IPS-11a (cell line): ENCODE data around the gene ACE.

Experiments used
- H3K4me3 ChIP-seq: one replicate; pipeline ENCODE4 v1.5.1; 2013; ENCODE audit warnings: low read depth, low read length, control low read depth

ACE gene

DNA sequence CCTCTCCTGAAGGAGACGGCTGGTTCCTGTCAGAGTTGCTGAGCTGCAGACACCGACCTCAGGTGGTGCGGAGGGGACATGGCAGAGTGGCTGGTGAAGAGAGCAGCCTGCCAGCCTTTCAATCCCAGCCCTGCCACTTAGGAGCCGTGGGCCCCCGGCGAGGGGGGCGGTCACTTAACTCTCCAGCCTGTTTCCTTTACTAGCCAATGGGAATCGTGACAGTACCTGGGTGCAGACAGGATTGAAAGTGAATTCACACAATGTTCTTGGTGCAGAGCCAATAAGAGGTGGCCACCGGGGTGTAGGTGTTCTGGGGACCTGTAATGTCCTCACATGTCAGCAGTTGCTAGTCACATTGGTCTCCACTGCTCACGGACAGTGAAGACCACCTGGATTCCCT is 13.5 kb downstream of the ACE start:
- H3K4me3 ChIP-seq = no peak overlapping the region

- H3K4me3 ChIP-seq = no peak overlapping the region
These were observed 14.1 kb downstream of the ACE start for GRCh38 chr17:63490858-63491400.

- H3K4me3 ChIP-seq = no peak overlapping the region
These were observed 14.6 kb downstream of the ACE start for GRCh38 chr17:63491413-63491812.

DNA sequence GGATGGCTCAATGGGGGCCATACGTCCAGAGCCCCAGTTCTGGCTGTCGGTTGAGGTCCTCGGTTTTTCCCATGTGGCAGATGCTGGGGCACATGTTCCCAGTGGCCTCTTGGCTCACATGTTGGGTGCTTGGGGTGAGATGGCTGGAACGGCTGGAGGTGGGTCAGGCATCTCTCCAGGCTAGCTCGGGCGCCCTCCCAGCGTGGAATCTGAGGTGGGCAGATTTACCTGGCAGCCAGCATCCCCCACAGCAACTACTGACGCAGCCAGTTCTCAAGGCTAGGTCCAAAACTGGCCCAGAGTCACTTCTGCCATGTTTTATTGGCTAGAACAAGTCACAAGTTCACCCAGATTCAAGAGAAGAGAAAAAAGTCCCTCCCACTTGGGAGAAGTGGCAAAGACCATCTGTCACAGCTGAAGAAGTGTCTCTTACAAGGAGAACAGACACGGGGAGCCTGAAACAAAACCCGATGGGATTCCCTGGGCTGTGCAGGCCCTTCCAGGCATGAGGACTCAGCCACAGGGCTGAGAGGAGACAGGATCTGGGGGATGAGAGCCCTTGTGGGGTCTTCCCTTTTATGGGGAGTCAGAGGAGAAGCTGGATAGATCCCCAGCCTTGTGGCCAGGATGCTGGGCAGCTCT is 15.2 kb downstream of the ACE start:
- H3K4me3 ChIP-seq = no peak overlapping the region

DNA sequence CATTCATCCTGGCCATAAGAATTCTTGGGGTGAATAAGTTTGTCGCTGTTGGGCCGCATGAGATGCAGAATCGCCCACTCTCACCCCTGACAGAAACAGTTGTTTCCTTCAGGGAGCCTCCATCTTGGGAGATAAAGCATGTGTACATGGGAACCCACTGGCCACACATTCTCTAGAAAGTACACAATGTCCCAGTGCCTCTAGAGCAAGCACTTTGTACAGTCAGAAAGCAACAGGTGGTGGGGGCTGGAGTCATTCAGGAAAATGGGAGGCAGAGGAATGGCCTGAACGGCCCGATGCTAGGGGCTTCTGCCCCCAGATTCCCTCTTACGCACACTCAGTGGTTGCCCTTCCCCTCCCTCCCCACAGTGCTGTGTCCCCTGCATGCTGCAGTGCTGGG is 16.1 kb downstream of the ACE start:
- no peak overlapping the region for H3K4me3 ChIP-seq

GRCh38 chr17:63493411-63493810 is 16.6 kb downstream of the ACE start:
- no peak overlapping the region for H3K4me3 ChIP-seq

GRCh38 chr17:63494300-63494928 is 17.6 kb downstream of the ACE start:
- no peak overlapping the region for H3K4me3 ChIP-seq

GRCh38 chr17:63495491-63495890 is 18.6 kb downstream of the ACE start:
- no peak overlapping the region for H3K4me3 ChIP-seq

GRCh38 chr17:63496177-63496576 is 19.3 kb downstream of the ACE start:
- H3K4me3 ChIP-seq = no peak overlapping the region

- no peak overlapping the region for H3K4me3 ChIP-seq
These were observed 20.0 kb downstream of the ACE start for GRCh38 chr17:63496663-63497400.

DNA sequence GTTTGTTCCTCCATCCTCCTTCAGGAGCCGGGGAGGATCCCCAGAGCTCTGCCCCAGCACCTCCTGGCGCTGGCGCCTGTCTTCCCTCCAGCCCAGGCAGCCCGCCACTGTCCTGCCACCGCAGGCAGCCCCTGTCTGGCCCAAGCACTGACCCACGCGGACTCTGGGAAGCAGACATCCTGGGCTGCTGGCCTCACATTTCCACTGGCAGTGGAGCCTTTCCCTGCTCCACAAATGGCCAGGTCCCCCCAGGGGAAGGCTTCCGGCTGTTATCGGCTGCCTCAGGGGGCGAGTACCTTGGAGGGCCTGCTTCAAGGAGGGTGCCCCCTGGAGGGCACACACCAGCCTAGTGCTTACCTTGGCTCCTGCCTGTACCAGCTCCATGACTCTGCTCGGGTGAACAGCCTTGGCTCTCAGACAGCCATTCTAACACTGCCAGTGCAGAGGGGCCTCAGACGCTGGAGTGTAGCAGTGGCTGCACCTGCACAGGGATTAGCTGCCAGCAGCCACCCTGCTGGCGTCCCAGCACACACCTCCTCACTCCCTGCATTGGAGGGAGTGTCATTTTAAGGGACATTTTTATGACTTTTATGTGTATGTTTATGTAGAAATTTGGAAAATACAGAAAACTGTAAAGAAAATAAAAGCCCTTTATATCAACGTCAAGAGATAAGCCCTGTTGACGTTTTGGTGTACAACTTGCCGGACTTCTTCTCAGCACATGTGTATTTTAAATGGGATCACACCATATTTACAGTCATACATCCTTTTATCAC is 21.0 kb downstream of the ACE start:
- no peak overlapping the region for H3K4me3 ChIP-seq

GRCh38 chr17:63498626-63499195 is 21.9 kb downstream of the ACE start:
- H3K4me3 ChIP-seq = no peak overlapping the region

- H3K4me3 ChIP-seq = no peak overlapping the region
These were observed 23.9 kb downstream of the ACE start for GRCh38 chr17:63500543-63501390.

GRCh38 chr17:63503341-63503705 is 26.5 kb downstream of the ACE start:
- no peak overlapping the region for H3K4me3 ChIP-seq

DNA sequence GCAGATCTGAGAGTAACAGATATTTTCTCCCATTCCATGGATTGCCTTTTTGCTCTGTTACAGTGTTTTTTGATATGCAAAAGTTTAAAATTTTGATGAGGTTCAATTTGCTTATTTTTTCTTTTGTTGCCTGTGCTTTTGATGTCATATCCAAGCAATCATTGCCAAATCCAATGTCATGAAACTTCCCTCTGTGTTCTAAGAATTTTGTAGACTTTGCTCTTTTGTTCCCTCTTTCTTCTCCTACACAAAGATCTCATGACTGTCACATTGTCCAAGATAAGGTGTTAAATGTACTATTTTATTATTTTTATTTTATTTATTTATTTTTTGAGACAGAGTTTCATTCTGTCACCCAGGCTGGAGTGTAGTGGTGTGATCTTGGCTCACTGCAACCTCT is 27.4 kb downstream of the ACE start:
- H3K4me3 ChIP-seq = no peak overlapping the region

- H3K4me3 ChIP-seq = no peak overlapping the region
These were observed 28.5 kb downstream of the ACE start for GRCh38 chr17:63505341-63505740.

DNA sequence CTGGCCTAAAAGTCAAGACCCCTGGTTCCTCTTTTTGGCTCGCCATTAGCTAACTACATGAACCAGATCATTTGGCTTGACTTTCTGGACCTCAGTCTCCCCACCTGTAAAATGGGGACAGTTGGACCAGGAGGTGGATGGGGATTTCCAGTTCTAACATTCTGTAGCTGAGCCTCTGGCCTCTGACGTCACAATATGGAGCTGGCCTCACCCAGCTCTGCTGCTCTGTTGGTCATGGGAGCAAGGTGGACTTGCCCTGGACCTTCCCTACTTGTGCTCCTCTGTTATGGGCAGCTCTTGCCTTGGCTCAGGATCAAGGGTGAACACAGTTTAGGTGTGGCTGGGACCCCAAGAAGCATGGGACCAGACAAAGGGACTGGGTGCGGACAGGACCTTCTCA is 29.8 kb downstream of the ACE start:
- H3K4me3 ChIP-seq = no peak overlapping the region

GRCh38 chr17:63511331-63511730 is 34.5 kb downstream of the ACE start:
- H3K4me3 ChIP-seq = no peak overlapping the region

GRCh38 chr17:63512388-63512787 is 35.5 kb downstream of the ACE start:
- no peak overlapping the region for H3K4me3 ChIP-seq
